IPS-NIHi11 (cell line): ENCODE results near the gene CENPP.
A peak's percentile ranks its signal among the peaks of the same experiment; 100 is the strongest.

Experiments
- DNase-seq: peaks from one replicate; pipeline ENCODE4 v3.0.0; 2012; ENCODE audit warnings: mixed read lengths, low spot score

CENPP gene

DNA sequence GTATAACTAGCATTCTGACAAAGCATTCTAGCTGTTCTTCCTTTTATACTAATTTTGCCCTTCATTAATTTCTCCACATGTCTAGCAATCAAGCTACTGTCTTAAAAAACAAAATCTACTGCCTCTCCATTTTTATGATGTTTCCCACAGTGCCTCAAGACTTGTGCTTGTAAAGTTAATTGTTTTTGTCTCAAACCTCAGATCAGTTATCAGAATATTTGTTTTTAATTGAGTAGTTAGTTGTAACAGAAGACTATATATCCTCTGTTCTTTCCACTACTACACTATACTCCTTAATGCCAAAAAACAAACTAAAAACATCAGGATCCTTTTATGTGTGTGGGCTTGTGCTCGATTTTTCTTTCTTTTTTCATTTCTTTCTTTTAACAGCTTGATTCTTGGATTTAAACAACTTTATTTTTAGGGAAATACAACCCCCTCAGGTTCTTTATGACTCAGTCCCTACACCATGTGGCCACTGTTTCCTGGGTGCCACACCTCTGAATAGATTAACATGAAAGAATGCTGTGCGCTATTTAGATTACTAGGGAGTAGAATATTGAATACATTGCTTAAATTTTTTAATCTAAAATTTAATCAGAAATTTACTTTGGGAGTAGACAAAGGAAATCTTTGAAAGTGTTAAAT is 155.4 kb downstream of the CENPP start:
- DNase-seq: no peak

GRCh38 chr9:92482329-92482728 is 156.6 kb downstream of the CENPP start, which contains the start of gene ASPN:
Gene ASPN (minus strand): TSS chr9:92482506.
- no peak for DNase-seq

DNA sequence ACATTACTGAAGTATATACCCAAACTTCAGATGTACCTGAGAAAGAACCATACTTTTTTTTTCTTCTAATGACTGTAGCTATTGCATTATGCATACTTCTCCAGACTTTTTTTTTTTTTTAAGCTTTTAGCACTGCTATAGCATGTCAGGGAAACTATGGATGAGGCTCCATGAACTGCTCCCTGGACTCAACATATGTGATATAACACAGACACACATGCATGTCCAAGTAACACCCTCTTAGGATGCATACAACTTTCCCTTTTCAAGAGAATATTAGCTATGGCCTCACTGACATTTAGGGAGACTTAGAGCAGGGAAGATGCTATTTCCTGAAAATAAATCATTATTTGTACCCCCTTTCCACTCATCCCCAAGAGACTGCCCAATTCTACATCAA is 157.1 kb downstream of the CENPP start:
- no peak for DNase-seq

DNA sequence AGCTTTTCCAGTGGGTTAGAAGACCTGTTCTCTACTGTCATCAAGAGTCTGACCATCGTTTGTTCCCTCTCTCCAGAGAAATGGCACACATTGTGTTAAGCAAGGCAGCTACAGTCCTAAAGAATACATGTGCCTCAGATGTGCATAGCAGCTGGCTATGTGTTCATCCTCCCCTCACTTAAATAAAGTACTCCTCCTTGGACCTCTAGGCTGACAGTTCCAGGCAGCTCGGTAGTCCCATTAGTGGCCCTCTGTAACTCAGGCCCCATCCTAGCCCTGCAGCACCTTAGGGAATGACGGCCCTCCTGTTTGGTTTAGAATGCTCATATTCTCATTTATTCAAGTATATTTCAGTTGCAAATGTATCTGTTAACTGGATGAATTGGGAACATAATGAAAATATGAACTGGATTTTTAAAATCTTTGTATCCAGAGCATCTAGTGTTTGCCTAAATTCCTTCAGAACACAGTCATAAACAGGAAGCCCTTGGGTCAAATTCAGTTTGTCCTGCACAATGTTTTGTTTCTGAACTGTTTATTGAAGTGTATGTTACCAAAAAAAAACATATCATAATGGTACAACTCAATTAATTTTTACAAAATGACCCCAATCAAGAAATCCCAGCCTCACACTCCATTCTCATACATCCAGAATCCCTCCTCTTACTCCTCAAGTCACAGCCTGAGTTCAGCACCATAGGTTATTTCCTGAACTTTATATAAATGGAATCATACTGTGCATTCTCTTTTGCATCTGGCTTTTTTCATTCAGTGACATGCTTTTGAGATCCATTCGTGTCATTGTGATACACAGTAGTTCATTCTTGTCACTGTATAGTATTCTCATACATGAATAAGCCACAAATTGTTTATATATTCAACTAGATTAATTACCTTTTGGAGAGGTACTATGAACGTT is 158.1 kb downstream of the CENPP start:
- DNase-seq: no peak

- DNase-seq: no peak
Observed at GRCh38 chr9:92484563-92484962, 158.8 kb downstream of the CENPP start.

DNA sequence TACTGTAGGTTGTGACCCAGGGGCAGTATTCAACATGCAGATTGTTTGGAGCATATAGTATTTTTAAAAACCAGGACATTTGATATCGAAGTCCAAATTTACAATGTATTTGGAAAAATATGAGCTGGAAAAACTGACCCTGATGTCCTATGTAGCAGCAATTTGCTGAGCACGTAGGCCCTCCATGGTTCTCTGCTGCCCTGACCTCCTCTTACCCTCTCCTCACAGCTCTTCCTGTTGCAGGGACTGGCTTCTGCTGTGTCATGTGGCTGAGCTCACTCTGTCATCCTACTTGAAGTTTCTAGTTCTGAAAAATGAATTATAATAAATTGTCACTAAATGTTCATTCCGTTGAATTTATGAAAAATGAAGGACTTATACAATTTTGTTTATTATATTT is 160.6 kb downstream of the CENPP start:
- DNase-seq: no peak

DNA sequence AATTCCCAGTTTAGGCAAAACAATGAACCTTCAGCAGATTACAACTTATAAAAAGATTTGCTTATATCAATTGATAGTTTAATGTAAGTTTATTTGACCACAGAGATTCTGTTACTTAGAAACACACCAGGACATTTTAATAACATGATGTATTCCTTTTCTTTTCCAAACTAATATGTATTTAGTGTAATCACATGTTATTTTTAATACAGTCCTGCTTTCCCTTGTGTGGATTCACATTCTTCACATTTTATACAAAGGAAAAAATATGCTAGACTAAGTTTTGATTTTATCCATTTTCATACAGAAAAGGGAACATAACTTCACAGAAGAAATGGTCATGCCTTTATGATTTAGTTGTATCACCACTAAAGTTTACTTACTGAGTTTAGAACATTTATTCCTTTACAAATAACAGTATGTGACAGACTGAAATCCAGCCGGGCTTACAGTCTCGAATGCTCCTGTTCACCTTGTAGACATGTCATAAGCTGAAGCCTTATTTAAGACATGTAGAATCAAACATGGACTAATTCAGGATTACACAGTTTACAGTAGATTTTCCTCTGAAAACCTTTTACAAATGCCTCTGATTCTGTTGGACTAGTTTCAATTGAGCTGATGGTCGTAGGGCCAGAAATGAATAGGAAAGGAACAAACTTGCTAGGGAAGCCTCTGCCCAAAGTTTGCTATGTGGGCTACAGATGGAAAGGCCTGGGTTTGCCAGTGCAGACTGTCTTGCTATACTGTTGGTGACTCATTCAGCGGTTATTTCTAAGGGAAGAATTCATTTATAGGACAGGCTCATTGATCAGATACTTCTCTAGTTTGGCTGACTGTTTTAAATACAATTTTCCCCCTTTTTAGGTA is 163.2 kb downstream of the CENPP start:
- DNase-seq: no peak

DNA sequence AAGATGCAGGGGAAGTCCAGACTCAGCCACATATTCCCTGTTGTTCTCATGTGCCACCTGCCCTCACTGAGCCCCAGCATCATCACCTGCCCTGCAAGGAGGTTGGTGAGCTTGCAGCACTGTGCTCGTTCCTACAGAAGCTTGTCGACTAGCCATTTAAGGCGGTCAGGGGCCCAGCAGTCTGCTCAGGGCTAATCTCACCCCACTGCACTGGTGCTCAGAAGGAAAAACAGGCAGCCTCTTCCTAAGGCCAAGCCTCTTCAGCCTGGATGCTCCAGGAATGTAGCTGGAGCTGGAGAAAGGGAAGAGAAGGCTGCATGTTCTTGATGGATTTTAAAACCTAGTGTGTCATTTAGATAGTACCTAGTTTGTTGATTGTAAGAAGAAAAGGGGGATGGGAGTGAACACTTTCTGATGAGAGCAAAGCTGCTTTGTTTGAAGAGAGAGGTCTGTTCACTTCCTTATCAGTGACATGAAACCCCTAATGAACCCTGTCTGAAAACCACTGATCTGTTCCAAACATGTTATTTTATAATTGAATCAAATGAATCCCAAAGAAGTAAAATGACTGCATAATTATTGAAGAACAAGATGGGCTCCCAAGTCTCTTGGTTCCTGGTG is 167.1 kb downstream of the CENPP start:
- DNase-seq: no peak

DNA sequence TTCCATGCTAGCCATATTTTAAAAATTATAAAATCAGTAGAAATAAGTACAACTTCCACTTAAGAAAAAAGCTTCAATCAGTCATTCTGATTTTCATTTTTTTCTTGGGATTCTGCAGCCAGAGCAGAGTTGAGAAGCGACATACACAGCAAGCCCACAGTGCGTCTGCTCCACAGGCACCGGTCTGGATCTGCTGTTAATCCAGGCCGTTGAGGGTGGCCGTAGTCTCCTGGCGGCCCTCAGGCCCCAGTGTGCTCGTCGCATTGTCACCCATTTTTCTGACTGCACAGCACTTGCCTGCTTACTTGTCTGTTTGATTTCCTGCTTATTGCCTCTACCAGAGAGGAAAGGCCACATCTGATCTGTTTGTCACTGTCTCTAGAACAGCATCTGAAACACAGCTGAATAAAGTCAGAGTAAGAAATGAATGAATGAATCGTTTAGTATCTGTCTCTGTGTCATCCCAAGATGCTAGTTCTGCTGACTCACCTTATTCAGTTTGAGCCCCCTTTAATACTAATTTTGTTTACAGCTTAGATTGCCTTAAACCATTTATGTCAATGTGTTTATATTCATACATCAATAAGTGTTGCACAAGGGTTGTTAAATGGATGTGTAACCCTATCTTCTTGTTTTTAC is 168.1 kb downstream of the CENPP start:
- no peak for DNase-seq

GRCh38 chr9:92494856-92495255 is 169.1 kb downstream of the CENPP start:
- no peak for DNase-seq

GRCh38 chr9:92496396-92497176 is 170.8 kb downstream of the CENPP start:
- DNase-seq: no peak

GRCh38 chr9:92499701-92500100 is 173.9 kb downstream of the CENPP start:
- no peak for DNase-seq

DNA sequence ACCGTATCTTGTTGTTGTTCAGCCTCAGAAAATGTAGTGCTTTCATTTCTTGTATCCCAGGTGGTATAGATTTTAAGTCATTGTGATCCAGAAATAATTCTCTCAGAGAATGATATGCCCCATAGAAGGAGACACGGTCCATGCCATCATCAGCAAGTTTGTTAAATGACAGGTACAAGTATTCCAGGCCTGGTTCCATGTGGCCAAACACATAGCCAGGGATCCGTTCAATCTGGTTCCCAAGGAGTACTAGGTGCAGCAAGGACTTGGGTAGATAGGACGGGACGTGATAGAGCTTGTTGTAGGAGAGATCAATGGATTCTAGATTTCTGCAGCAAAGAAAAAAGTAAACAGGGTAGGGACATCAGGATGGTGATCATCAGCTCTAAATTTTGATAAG is 175.0 kb downstream of the CENPP start:
- DNase-seq: no peak

- peak; percentile 58 for DNase-seq
Observed at GRCh38 chr9:92501671-92502393, 176.1 kb downstream of the CENPP start.

GRCh38 chr9:92503156-92503555 is 177.4 kb downstream of the CENPP start:
- DNase-seq: no peak

DNA sequence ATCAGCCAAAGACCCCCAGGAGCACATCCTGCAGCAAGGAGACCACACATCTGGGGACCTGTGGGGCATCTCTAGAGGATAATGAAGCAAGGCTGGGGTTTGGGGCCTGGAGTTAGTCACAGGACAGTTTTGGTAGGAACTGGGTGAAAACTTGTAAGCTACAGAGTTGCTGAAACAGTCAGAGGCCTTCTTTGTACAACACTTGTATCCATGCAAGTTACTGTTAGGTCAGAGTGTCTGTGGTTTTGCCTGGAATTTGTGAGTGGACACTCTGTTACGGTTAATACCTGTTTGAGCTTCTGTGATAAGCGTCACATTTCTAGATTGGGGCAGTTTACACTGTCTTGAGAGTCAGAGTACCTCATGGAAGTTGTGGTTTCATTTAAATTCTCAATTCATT is 179.1 kb downstream of the CENPP start:
- DNase-seq: no peak

GRCh38 chr9:92506184-92506857 is 180.6 kb downstream of the CENPP start:
- no peak for DNase-seq

DNA sequence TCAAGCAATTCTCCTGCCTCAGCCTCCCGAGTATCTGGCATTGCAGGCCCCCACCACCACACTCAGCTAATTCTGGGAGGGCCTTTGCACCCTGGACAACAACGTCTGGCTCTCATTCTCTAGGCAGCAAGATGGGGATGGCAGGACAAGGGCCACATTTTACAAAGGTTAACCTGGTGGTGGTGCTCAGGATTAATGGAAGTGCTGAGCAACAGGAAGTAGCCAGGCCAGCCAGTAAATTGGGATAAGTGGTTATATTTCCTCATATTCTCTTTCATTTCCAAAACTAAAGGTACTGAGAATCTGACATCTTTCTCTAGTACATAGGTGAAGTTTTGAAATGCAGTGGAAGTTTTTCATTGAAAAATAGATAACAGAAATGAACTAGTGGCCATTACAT is 181.3 kb downstream of the CENPP start:
- DNase-seq: no peak

DNA sequence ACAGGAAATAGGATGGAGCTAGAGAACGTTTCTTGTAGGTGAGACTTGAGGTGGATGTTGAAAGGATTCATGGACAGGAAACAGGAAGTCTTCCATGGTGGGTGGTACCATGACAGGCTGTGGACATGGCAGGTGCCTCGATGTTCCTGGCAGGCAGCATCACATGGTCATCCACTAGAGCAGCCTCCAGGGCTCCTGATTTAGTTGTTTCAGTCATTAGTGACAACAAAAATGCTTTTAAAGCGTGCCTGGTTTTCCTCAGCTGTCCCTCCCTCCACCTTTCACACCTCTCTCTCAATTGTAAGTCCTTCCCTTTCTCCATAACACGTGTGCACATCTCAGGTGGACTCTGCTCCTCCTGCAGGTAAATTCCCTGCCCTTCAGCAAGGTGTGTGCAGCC is 181.7 kb downstream of the CENPP start:
- DNase-seq: no peak
